OCI-LY7 (cell line): ENCODE data around the gene BHLHE41. TPM values are rescaled to one million over a fixed set of nuclear protein-coding genes. Genes with fewer than 3 reads are reported as not detected.

Experiments used
- BruUV-seq: library from RNA; stranded (reverse); fragments of 400-500 nt; replicated peaks from 2 replicates; lab custom pipeline; 2021; lab: Mats Ljungman, UMichigan
- CTCF ChIA-PET: fragments of 300-600 bp; sonication (Branson Sonifier 250); formaldehyde crosslinking; loops from one replicate; lab custom pipeline; 2022; ENCODE audit warnings: antibody characterized with exemption; ENCODE audit not compliant: unreplicated experiment; lab: Charles Lee
- POLR2A ChIA-PET: fragments of 300-600 bp; sonication (Branson Sonifier 250); formaldehyde crosslinking; loops from one replicate; lab custom pipeline; 2022; ENCODE audit warnings: antibody characterized with exemption; lab: Charles Lee
- DNase-seq: peaks from one replicate; pipeline ENCODE4 v3.0.0-alpha.2; 2015; ENCODE audit warnings: low spot score
- H2AFZ ChIP-seq: fragments of 200-600 bp; sonication (generic), shearing (Covaris generic); 2 replicates; pipeline ENCODE4 v1.6.1; 2014; ENCODE audit warnings: mild to moderate bottlenecking, antibody characterized with exemption, low read length, moderate library complexity
- H3K27ac ChIP-seq: fragments of 200-600 bp; sonication (generic); 2 replicates; pipeline ENCODE4 v1.5.1; 2014; ENCODE audit warnings: mixed run types, low read depth, mild to moderate bottlenecking, moderate library complexity, low read length, inconsistent platforms; ENCODE audit not compliant: poor library complexity, severe bottlenecking
- H3K36me3 ChIP-seq: fragments of 200-600 bp; sonication (generic); 2 replicates; pipeline ENCODE4 v1.6.1; 2014; ENCODE audit warnings: mild to moderate bottlenecking, antibody characterized with exemption, low read length, moderate library complexity, mixed read lengths; ENCODE audit not compliant: insufficient read depth
- H3K4me1 ChIP-seq: fragments of 200-600 bp; sonication (generic); 2 replicates; pipeline ENCODE4 v1.5.1; 2014; ENCODE audit warnings: mild to moderate bottlenecking, low read length; ENCODE audit not compliant: insufficient read depth, poor library complexity, severe bottlenecking
- H3K4me2 ChIP-seq: fragments of 200-600 bp; sonication (generic); 2 replicates; pipeline ENCODE4 v1.6.1; 2014; ENCODE audit warnings: mild to moderate bottlenecking, low read length
- H3K4me3 ChIP-seq: fragments of 200-600 bp; sonication (generic); 2 replicates; pipeline ENCODE4 v1.5.1; 2014; ENCODE audit warnings: mild to moderate bottlenecking, low read depth, low read length; ENCODE audit not compliant: poor library complexity, severe bottlenecking
- H3K79me2 ChIP-seq: fragments of 200-600 bp; sonication (generic); 2 replicates; pipeline ENCODE4 v1.6.1; 2016; ENCODE audit warnings: low read depth, mild to moderate bottlenecking, low read length, moderate library complexity, mixed read lengths; ENCODE audit not compliant: insufficient read depth
- H3K9me2 ChIP-seq: fragments of 200-600 bp; sonication (generic); 2 replicates; pipeline ENCODE4 v1.6.1; 2016; ENCODE audit warnings: mild to moderate bottlenecking, low read length, mixed read lengths; ENCODE audit not compliant: insufficient read depth
- H3K9me3 ChIP-seq: fragments of 200-600 bp; sonication (generic); 2 replicates; pipeline ENCODE4 v1.6.1; 2014; ENCODE audit warnings: mild to moderate bottlenecking, mixed run types, low read length, mixed read lengths
- H4K20me1 ChIP-seq: fragments of 200-600 bp; sonication (generic); 2 replicates; pipeline ENCODE4 v1.6.1; 2014; ENCODE audit warnings: mild to moderate bottlenecking, antibody characterized with exemption, low read length, moderate library complexity, mixed read lengths; ENCODE audit not compliant: insufficient read depth
- EZH2phosphoT487 ChIP-seq: fragments of 200-600 bp; sonication (generic); IDR thresholded peaks from 2 replicates; pipeline ENCODE4 v1.6.1; 2018; ENCODE audit warnings: low read depth, borderline replicate concordance, mild to moderate bottlenecking, mixed run types, antibody characterized with exemption, low read length, moderate library complexity, mixed read lengths
- intact Hi-C: fragments of 100-400 bp; cut with micrococcal nuclease; formaldehyde crosslinking; loops from one replicate; pipeline ENCODE4 v1.10.0; 2022; ENCODE audit not compliant: unreplicated experiment
- total RNA-seq, 2 experiments: library from RNA; depleted of rRNA in 1 of 2; stranded (reverse); fragments of >200 nt in 1 of 2; shearing (Covaris generic) in 1 of 2; gene quantifications; 2 replicates each; pipeline ENCODE4 v1.2.3, GENCODE V29; 2014 to 2022
- TF ChIP-seq, protein P1 (sequence below): fragments of 200-600 bp; sonication (generic); conservative IDR thresholded peaks from 2 replicates; pipeline ENCODE4 v1.5.1; 2014; ENCODE audit warnings: mild to moderate bottlenecking, antibody characterized with exemption, low read length, moderate library complexity, mixed read lengths

Gene BHLHE41
- total RNA-seq, 2 experiments from 2014 or later, result not detected

DNA sequence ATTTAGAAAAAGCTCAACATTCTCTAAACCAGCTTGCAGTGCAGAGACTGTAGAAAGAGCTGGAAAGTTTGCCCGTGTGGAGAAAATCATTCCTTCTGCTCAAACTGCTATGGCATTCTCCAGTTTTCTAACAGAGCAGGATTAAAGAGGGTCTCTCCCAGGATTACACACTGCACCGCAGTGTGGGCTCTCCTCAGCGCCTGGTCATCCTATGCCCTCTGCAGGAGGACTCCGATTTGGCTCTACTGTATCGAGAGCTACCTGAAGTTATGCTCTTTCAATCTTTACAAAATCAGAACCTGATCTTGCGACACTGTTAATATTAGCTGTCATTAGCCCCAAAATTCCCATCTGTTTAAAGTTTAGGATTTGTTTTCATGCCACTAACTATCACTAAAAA, 33.0 kb downstream of the BHLHE41 start:
- POLR2A ChIA-PET, result interaction anchor here (0.7 kb wide), 1 partner anchor 379 kb away, joined by 5 read pairs; no protein-coding TSS in a partner anchor
- H3K36me3 ChIP-seq, result no peaks in the 10 kb centered on the region
- no peak overlapping the region for H3K4me2 ChIP-seq
- H4K20me1 ChIP-seq, result no peaks in the 10 kb centered on the region
- H3K9me2 ChIP-seq, result no peaks in the 10 kb centered on the region
- TF ChIP-seq EZH2phosphoT487, result no peak
- TF ChIP-seq, protein P1, sequence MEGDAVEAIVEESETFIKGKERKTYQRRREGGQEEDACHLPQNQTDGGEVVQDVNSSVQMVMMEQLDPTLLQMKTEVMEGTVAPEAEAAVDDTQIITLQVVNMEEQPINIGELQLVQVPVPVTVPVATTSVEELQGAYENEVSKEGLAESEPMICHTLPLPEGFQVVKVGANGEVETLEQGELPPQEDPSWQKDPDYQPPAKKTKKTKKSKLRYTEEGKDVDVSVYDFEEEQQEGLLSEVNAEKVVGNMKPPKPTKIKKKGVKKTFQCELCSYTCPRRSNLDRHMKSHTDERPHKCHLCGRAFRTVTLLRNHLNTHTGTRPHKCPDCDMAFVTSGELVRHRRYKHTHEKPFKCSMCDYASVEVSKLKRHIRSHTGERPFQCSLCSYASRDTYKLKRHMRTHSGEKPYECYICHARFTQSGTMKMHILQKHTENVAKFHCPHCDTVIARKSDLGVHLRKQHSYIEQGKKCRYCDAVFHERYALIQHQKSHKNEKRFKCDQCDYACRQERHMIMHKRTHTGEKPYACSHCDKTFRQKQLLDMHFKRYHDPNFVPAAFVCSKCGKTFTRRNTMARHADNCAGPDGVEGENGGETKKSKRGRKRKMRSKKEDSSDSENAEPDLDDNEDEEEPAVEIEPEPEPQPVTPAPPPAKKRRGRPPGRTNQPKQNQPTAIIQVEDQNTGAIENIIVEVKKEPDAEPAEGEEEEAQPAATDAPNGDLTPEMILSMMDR, result no peak
- H3K4me1 ChIP-seq, result no peaks in the 10 kb centered on the region
- no peak overlapping the region for H3K4me3 ChIP-seq
- H3K79me2 ChIP-seq, result no peaks in the 10 kb centered on the region
- CTCF ChIA-PET, result no interaction called here
- BruUV-seq, result no TSS peak
- no peak overlapping the region for H2AFZ ChIP-seq
- DNase-seq, result no peak
- intact Hi-C loops, result no loop called here
- no peaks in the 10 kb centered on the region for H3K9me3 ChIP-seq
- no peak overlapping the region for H3K27ac ChIP-seq

DNA sequence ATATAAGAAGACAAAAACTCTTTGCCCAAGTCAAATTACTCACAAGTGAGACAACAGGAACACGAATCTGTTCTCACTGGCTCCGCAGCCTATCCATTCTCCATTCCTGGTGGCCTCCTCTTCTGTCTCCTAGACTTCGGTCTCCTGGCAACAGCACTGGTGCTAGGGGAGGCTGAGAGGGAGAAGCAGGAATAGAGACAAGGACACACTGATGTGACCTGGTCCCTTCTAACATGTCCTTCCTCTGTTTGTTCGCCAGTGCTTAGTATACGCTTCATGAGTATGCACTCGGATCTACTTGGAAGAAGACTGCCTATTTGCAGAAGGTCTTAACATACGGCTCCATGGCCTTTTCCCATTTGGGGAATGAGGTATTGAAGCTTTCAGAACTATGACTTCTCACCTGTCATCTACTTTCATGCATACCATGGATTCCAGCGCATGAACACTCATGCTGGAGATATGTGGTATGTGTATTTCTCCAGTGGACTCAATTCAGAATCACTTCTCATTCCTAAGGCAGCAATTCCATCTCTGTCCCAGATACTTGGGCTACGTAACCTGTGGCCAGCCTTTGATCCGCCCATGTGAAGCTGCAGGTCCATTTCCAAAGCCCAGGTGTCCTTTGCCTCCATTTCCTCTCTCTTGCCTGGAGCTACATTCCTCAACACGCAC, 33.9 kb downstream of the BHLHE41 start:
- DNase-seq, result no peak
- Histone ChIP-seq H3K36me3 (no peaks in the 10 kb centered on the region), H2AFZ (no peak overlapping the region), H3K4me2 (no peak overlapping the region), H3K27ac (no peak overlapping the region), H3K4me1 (no peaks in the 10 kb centered on the region), H3K9me2 (no peaks in the 10 kb centered on the region), H3K9me3 (no peaks in the 10 kb centered on the region), H3K79me2 (no peaks in the 10 kb centered on the region), H3K4me3 (no peak overlapping the region), H4K20me1 (no peaks in the 10 kb centered on the region)
- ChIA-PET CTCF (no interaction called here), POLR2A (interaction anchor here (0.6 kb wide), 1 partner anchor 1235 kb away, joined by 4 read pairs; no protein-coding TSS in a partner anchor)
- intact Hi-C loops, result no loop called here
- TF ChIP-seq EZH2phosphoT487, result no peak
- TF ChIP-seq, protein P1, result no peak
- no TSS peak for BruUV-seq

DNA sequence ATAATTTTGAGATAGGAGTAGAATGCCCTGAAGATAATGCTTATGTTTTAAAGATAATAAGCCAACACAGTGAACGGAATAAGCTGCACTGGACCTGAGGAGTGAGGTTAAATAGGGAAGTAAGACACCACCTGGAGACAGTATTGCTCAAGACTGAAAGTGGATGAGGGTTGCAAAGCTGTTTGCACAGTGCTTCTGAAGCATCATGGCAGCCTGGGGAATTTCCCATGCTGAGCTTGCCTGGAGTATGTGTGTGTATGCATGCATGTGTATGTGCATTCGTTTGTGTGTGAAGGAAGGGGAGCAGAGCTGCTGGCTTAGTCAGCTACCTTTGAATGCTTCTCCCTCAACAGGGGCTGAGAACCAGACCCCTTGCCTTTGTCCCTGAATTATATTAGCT, 35.8 kb downstream of the BHLHE41 start:
- ChIA-PET CTCF (no interaction called here), POLR2A (interaction anchor here (0.6 to 1.2 kb wide), 4 partner anchors 279 to 1354 kb away, joined by 3 to 4 read pairs (median 4); no protein-coding TSS in a partner anchor)
- H2AFZ ChIP-seq, result no peak overlapping the region
- no peak overlapping the region for H3K4me2 ChIP-seq
- no TSS peak for BruUV-seq
- DNase-seq, result no peak
- no peaks in the 10 kb centered on the region for H3K36me3 ChIP-seq
- H3K4me1 ChIP-seq, result no peaks in the 10 kb centered on the region
- H3K79me2 ChIP-seq, result no peaks in the 10 kb centered on the region
- no peaks in the 10 kb centered on the region for H3K9me2 ChIP-seq
- no peak overlapping the region for H3K4me3 ChIP-seq
- no peaks in the 10 kb centered on the region for H3K9me3 ChIP-seq
- H3K27ac ChIP-seq, result no peak overlapping the region
- TF ChIP-seq EZH2phosphoT487, result no peak
- TF ChIP-seq, protein P1, result no peak
- intact Hi-C loops, result no loop called here
- H4K20me1 ChIP-seq, result no peaks in the 10 kb centered on the region
